Urinary bladder (tissue), 4 donors: ENCODE results near the gene SPDYE8. TPM values are rescaled to one million over a fixed set of nuclear protein-coding genes. Genes with fewer than 3 reads are reported as not detected.
"Not testable (repeated sequence)": the region's sequence is repeated elsewhere in the genome, so short reads cannot be mapped to it uniquely, and the experiment has no call there.

Experiments
- DNase-seq: peaks from one replicate; pipeline ENCODE4 v3.0.0-alpha.2; 2015; ENCODE audit errors: extremely low spot score
- H3K27ac ChIP-seq: one replicate; pipeline ENCODE4 v1.5.1; 2013; ENCODE audit warnings: low read depth, mild to moderate bottlenecking, moderate library complexity
- H3K36me3 ChIP-seq: one replicate; pipeline ENCODE4 v1.6.1; 2013; ENCODE audit warnings: mild to moderate bottlenecking, moderate library complexity; ENCODE audit not compliant: insufficient read depth
- H3K4me1 ChIP-seq: one replicate; pipeline ENCODE4 v1.6.1; 2013; ENCODE audit warnings: mild to moderate bottlenecking, moderate library complexity; ENCODE audit not compliant: insufficient read depth
- H3K4me3 ChIP-seq: one replicate; pipeline ENCODE4 v1.5.1; 2013; ENCODE audit warnings: low read depth, low read length
- WGBS: extraction: QIAGEN DNeasy Blood & Tissue Kit; methylation state at CpG from one replicate; pipeline ENCODE4 v1.1.7; 2013; 5-methylcytosine and 5-hydroxymethylcytosine counted together
- polyA plus RNA-seq: library from polyadenylated mRNA; stranded (reverse); fragments of 200-250 nt; gene quantifications from one replicate; pipeline ENCODE4 v1.2.3, GENCODE V29; 2013
- total RNA-seq: library from RNA; depleted of rRNA; stranded (reverse); fragments of >200 nt; gene quantifications from one replicate; pipeline ENCODE4 v1.2.3, GENCODE V29; 2014
- donor health status: healthy with polysubstance abuse.
- donor health status: healthy.

Gene SPDYE8, protein sequence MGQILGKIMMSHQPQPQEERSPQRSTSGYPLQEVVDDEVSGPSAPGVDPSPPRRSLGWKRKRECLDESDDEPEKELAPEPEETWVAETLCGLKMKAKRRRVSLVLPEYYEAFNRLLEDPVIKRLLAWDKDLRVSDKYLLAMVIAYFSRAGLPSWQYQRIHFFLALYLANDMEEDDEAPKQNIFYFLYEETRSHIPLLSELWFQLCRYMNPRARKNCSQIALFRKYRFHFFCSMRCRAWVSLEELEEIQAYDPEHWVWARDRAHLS
- total RNA-seq (not detected), polyA plus RNA-seq (not detected)

GRCh38 chr7:73029666-73030065, at the start of gene SPDYE8:
TSS of gene SPDYE8 (minus strand) at chr7:73029766. CDS start at chr7:73027966, 1,800 bp downstream.
- not testable (repeated sequence) for H3K27ac ChIP-seq, H3K4me3 ChIP-seq, H3K4me1 ChIP-seq, DNase-seq, H3K36me3 ChIP-seq
- no CpG with 5 or more reads among the region's 8 CpGs for WGBS

DNA sequence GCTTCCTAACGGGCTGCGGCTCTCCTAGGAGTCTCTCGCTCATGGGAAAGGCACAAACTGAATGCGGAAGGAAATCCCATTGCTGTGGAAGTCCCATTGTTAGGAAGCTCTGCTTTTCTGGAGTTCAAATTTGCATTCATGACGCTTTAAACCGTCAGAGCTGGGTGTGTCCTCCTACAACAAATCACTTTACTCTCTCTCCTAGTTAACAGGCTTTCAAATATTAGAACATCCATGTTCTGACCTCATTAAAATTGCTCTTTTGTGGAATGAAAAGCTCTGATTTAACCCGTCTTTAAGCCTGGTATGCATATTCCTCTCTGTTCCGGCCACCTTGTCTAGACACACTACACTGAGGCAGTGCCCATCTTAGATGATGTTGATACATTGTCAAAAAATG, 28.2 kb upstream of the SPDYE8 start, which contains the start of gene SPDYE11:
SPDYE11 (minus strand) TSS at position 101 of the 400 bp plus-strand sequence. CDS start 1,800 bp downstream, outside the sequence.
- H3K4me1 ChIP-seq, H3K27ac ChIP-seq, H3K36me3 ChIP-seq, DNase-seq, H3K4me3 ChIP-seq: not testable (repeated sequence)
- no CpG with 5 or more reads among the region's 8 CpGs for WGBS

GRCh38 chr7:73006491-73006890, 23.1 kb downstream of the SPDYE8 start:
- WGBS, result 12% methylated on average over 10 of the region's 10 CpGs
- not testable (repeated sequence) for H3K27ac ChIP-seq, H3K4me3 ChIP-seq, H3K36me3 ChIP-seq, H3K4me1 ChIP-seq
- peak; percentile 0 for DNase-seq

DNA sequence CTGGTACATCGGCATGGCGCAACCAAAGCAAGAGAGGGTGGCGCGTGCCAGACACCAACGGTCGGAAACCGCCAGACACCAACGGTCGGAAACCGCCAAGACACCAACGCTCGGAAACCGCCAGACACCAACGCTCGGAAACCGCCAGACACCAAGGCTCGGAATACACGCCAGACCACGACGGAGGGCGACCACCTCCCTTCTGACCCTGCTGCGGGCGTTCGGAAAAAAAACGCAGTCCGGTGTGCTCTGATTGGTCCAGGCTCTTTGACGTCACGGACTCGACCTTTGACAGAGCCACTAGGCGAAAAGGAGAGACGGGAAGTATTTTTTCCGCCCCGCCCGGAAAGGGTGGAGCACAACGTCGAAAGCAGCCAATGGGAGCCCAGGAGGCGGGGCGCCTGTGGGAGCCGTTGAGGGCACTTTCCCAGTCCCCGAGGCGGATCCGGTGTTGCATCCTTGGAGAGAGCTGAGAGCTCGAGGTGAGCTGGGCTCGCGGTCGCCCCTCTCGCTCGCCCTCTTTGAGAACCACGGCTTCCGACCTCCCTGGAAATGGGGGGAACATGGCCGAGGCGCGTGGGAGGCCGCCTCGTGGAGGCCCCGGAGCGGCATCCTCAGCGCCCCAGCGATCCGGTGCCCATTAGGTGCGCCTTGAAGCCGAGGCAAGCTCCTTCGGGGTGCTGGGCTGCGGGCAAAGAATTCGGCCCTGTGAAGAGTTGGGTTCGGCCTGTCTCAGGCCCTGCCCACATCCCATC, 23.7 kb downstream of the SPDYE8 start:
- WGBS, result under 1% methylated on average over 46 of the region's 66 CpGs
- H3K36me3 ChIP-seq, H3K4me1 ChIP-seq: not testable (repeated sequence)
- DNase-seq, result peak; percentile 86
- H3K27ac ChIP-seq, result peak overlapping the region; percentile 83
- H3K4me3 ChIP-seq, result peak overlapping the region; percentile 40

DNA sequence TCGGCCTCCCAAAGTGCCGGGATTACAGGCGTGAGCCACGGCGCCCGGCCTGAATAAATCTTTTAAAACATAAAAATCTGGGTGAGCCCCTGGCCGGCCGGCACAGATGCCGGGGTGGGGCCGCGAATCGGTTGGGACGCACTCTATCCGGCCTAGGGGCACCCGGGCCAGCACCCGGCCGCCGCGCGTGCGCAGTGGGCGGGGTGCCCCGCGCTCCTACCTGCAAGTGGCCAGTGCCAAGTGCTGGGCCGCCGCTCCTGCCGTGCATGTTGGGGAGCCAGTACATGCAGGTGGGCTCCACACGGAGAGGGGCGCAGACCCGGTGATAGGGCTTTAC, 24.2 kb downstream of the SPDYE8 start:
- not testable (repeated sequence) for H3K4me1 ChIP-seq, DNase-seq, H3K36me3 ChIP-seq
- WGBS, result 0% methylated on average over 16 of the region's 30 CpGs
- peak overlapping the region; percentile 40 for H3K4me3 ChIP-seq
- peak overlapping the region; percentile 83 for H3K27ac ChIP-seq

DNA sequence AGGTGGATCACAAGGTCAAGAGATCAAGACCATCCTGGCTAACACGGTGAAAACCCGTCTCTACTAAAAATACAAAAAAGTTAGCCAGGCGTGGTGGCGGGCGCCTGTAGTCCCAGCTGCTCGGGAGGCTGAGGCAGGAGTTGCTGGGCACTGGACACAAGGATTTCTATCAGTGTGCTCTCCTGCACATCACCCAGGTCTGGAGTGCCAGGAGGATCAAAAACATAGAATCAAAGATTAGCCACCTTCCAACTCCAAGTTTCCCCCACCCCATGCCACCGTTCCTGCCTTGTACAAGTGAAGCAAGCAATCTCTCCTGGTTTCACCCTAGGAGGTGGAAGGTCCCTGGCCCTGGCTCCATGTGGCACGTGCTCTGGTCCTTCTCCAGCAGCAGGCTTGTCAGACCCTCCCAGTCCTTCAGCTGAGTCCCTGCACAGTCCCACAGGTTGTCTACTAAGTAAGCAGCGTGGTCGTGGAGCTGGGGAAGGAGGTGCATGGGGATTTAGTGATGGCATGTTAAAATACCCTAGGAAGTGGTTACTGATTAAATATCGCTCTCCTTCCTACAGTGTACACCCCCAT, 31.6 kb downstream of the SPDYE8 start:
- H3K27ac ChIP-seq, DNase-seq, H3K36me3 ChIP-seq, H3K4me3 ChIP-seq, H3K4me1 ChIP-seq: not testable (repeated sequence)
- WGBS, result no CpG with 5 or more reads among the region's 11 CpGs

DNA sequence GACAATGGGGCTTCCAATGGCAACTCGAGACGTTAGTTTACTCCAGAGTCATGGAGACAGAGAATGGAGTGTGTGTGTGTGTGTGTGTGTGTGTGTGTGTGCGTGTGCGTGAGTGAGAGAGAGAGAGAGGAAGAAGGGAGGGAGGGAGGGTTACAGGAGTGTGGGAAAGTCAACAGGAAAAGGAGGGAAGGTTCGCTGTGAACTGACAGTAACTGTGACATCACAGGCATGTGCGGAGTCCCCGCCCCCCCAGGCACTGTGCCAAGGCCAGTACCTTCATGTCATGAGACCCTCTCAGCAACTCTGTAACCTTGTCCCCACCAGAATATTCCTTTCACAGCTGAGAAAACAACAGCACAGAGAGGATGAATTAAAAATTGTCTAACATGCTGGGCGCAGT, 32.1 kb downstream of the SPDYE8 start:
- not testable (repeated sequence) for H3K4me3 ChIP-seq, H3K36me3 ChIP-seq, DNase-seq, H3K27ac ChIP-seq, H3K4me1 ChIP-seq
- WGBS, result 76% methylated on average over 4 of the region's 8 CpGs

- not testable (repeated sequence) for DNase-seq, H3K27ac ChIP-seq, H3K36me3 ChIP-seq, H3K4me3 ChIP-seq, H3K4me1 ChIP-seq
- WGBS, result 99% methylated on average over 8 of the region's 8 CpGs
These were observed 34.1 kb downstream of the SPDYE8 start for GRCh38 chr7:72995484-72995883.

DNA sequence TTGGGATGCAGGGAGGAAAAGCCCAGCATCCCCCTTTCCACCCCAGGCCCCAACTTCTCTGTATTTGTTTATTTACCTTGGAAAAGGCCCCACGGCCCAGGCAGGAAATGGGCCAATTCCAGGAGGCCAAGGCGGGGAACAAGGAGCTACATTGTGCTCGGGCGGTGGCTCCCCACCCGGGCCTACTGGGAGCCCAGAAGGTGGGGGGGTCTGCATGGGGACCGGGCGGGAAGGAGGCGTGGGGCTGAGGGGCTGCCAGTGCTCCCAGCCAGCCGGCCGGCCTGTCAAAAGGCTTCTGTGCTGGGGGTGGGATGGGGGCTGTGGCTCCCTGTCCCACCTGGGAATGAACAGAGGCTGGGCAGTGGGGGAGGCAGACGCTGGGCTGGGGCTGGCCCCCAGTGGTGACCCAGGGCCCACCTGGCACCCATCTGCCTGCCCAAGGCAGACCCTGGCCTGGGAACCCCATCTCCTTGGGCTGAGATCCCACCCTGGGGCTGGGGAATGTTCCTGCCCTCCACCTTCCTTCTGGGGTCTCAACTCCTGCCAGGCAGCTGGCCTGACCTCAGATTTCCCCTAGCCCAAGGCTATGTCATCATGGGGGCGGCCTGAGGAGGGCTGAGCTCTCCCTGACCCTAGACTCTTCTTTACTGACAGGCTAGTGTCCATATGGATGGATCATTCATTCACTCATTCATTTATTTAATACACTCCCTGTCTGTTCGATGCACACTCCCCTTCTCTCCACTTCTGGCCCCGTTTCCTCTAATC, 39.2 kb downstream of the SPDYE8 start:
- H3K27ac ChIP-seq, H3K4me1 ChIP-seq, DNase-seq, H3K36me3 ChIP-seq, H3K4me3 ChIP-seq: not testable (repeated sequence)
- WGBS, result 35% methylated on average over 10 of the region's 14 CpGs

- 92% methylated on average over 3 of the region's 11 CpGs for WGBS
- not testable (repeated sequence) for H3K4me3 ChIP-seq, H3K36me3 ChIP-seq, DNase-seq, H3K27ac ChIP-seq, H3K4me1 ChIP-seq
These were observed 47.5 kb downstream of the SPDYE8 start for GRCh38 chr7:72982084-72982483.

DNA sequence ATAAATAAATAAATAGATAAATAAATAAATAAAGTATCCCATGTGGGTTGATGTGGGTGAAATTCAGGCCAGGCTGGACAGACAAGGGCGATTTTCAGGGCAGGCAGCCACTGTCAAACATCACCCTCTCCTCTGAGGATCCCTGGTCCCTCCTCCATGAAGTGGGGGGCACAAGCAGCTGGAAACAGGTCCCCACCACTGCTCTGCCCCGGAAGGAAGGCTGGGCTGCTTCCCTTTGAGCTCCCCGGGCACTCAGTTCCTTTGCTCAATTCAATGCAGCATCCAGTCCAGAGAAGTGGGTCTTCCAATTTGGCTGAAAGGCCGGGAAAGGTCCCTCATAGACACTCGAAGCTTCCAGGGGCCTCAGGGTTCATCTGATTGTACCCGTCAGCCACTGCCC, 49.2 kb downstream of the SPDYE8 start:
- WGBS, result 88% methylated on average over 2 of the region's 6 CpGs
- not testable (repeated sequence) for H3K27ac ChIP-seq, H3K36me3 ChIP-seq, DNase-seq, H3K4me3 ChIP-seq, H3K4me1 ChIP-seq

DNA sequence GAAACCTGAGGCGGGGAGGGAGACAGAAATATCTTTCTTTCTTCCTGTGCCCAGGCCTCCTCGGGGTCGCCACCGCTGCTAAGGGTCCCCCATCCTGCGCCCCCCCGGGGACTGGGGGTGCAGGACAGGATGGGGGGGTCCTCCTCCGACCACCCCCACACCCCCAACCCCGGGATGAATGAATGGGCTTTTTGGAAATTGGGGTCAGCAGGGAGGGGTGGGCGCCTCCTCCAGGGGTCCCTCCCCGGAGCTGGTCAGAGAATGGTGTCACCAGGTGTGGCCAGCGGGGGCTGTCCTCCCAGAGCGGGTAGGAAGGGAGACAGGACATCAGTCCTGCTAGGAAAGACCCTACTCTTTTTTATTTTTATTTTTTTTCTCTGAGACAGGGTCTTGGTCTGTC, 53.1 kb downstream of the SPDYE8 start:
- H3K4me1 ChIP-seq, DNase-seq, H3K27ac ChIP-seq, H3K36me3 ChIP-seq, H3K4me3 ChIP-seq: not testable (repeated sequence)
- 94% methylated on average over 4 of the region's 12 CpGs for WGBS

DNA sequence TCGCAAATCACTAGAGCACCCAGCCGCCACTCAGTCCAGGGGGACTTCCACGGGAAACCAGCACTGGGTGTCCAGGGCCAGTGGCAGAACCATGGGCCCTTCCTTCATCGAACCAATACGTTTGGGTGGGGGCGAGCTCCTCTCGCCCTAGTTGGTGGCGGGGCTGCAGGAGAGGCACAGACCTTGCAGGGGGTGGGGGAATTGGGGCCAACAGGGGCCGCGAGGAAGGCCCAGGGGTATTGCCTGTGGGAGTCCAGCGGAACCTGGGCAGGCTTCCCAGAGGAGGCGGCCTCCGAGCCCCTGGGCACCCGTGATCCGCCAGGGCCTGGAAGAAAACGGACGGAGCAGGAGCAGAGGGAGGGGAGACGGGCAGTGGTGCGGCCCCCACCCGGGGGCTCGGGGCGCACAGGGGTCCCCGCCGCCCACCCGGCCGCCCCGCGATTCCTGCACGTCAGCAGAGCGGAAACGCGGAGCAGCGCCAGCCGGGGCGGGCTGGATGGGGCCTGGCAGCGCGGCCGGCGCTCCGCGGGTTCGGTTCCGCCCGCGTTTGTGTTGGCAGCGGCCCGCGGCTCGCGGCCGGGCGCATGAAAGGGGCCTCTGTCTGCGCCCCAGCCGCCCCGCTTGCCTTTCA, 53.8 kb downstream of the SPDYE8 start:
- not testable (repeated sequence) for H3K27ac ChIP-seq, H3K4me1 ChIP-seq, DNase-seq, H3K4me3 ChIP-seq, H3K36me3 ChIP-seq
- 90% methylated on average over 14 of the region's 55 CpGs for WGBS
